Glutamatergic neuron (in vitro differentiated cells): ENCODE results near the gene SEC14L1. TPM values are rescaled to one million over a fixed set of nuclear protein-coding genes. Genes with fewer than 3 reads are reported as not detected.
A peak's percentile ranks its signal among the peaks of the same experiment; 100 is the strongest.
"Not testable (repeated sequence)": the region's sequence is repeated elsewhere in the genome, so short reads cannot be mapped to it uniquely, and the experiment has no call there.

ENCODE experiments used
- DNase-seq: peaks from one replicate; pipeline ENCODE4 v3.0.0; 2022
- H3K27ac Mint-ChIP-seq: one replicate; pipeline ENCODE4 v1.8.0; 2020; ENCODE audit warnings: mild to moderate bottlenecking, mixed read lengths, inconsistent platforms; ENCODE audit not compliant: unreplicated experiment
- H3K27me3 Mint-ChIP-seq: one replicate; pipeline ENCODE4 v1.8.0; 2020; ENCODE audit warnings: mild to moderate bottlenecking, moderate library complexity, mixed read lengths, inconsistent platforms; ENCODE audit not compliant: unreplicated experiment
- H3K36me3 Mint-ChIP-seq: one replicate; pipeline ENCODE4 v1.8.0; 2020; ENCODE audit warnings: mild to moderate bottlenecking, mixed read lengths, inconsistent platforms; ENCODE audit not compliant: unreplicated experiment
- H3K4me1 Mint-ChIP-seq: one replicate; pipeline ENCODE4 v1.8.0; 2020; ENCODE audit warnings: mild to moderate bottlenecking, low read depth, mixed read lengths, inconsistent platforms; ENCODE audit not compliant: unreplicated experiment
- H3K4me3 Mint-ChIP-seq: one replicate; pipeline ENCODE4 v1.8.0; 2020; ENCODE audit warnings: mild to moderate bottlenecking, mixed read lengths, inconsistent platforms; ENCODE audit not compliant: unreplicated experiment
- H3K9me3 Mint-ChIP-seq: one replicate; pipeline ENCODE4 v1.8.0; 2020; ENCODE audit warnings: mild to moderate bottlenecking, moderate library complexity, mixed read lengths, inconsistent platforms; ENCODE audit not compliant: unreplicated experiment
- total RNA-seq: library from RNA; stranded (reverse); fragmentation: NEBNext Ultra II Directional; extraction: Animal tissue kit (Norgen Biotek cat#: 25700); gene quantifications from one replicate; pipeline ENCODE4 v1.2.1, GENCODE V29; 2021; ENCODE audit not compliant: unreplicated experiment
- TF ChIP-seq, protein P1 (sequence below): fragments of 200-600 bp; sonication (generic); IDR thresholded peaks from one replicate; pipeline ENCODE4 v1.5.0; 2021; ENCODE audit not compliant: partially characterized antibody, unreplicated experiment

Gene SEC14L1
- total RNA-seq, 1 donor from 2014 or later: 104 TPM

DNA sequence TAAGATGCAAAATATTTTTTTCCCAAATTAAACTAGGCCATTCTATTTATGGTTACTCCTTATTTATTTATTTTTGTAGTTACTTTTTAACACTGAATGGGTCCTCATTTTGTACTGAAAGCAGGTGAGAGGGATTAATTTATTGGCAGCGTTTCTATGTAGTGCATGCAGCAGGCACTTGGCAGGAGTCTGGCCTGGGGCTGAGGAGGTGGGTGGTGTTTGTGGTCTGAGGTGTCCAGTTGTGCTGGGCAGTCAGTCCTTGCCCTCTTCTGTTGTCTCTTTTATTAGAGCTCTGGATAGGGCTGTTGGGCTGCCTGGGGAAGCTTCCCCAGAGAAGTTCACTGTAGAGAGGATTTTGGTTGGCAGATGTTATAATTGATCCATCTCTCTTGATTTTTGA is 12.7 kb downstream of the SEC14L1 start:
- no peak overlapping the region for H3K27ac Mint-ChIP-seq

DNA sequence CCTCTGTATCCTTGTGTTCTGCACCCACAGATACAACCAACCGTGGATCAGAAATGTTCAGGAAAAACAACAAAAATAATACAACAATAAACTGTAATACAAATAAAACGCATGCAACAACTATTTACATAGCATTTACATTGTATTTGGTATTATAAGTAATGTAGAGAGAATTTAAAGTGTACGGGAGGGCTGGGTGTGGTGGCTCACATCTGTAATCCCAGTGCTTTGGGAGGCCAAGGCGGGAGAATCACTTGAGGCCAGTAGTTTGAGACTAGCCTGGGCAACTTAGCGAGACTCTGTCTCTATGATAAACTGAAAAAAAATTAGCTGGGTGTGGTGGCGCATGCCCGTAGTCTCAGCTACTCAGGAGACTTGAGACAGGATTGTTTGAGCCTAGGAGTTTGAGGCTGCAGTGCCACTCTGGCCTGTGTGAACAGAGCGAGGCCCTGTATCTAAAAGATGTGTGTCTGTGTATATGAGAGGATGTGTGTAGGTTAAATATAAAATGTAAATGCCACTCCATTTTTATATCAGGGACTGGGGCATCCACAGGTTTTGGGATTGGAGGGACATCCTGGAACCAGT is 13.3 kb downstream of the SEC14L1 start:
- TF ChIP-seq, protein P1, sequence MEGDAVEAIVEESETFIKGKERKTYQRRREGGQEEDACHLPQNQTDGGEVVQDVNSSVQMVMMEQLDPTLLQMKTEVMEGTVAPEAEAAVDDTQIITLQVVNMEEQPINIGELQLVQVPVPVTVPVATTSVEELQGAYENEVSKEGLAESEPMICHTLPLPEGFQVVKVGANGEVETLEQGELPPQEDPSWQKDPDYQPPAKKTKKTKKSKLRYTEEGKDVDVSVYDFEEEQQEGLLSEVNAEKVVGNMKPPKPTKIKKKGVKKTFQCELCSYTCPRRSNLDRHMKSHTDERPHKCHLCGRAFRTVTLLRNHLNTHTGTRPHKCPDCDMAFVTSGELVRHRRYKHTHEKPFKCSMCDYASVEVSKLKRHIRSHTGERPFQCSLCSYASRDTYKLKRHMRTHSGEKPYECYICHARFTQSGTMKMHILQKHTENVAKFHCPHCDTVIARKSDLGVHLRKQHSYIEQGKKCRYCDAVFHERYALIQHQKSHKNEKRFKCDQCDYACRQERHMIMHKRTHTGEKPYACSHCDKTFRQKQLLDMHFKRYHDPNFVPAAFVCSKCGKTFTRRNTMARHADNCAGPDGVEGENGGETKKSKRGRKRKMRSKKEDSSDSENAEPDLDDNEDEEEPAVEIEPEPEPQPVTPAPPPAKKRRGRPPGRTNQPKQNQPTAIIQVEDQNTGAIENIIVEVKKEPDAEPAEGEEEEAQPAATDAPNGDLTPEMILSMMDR: no peak
- Mint-ChIP-seq H3K9me3 (peaks cover 2% of the 10 kb centered on the region), H3K27me3 (no peaks in the 10 kb centered on the region), H3K4me1 (peaks cover 19% of the 10 kb centered on the region), H3K4me3 (no peak overlapping the region), H3K27ac (no peak overlapping the region), H3K36me3 (peaks cover under 1% of the 10 kb centered on the region)
- DNase-seq: no peak

More for the DNA sequence above, 12.7 kb downstream of the SEC14L1 start:
- TF ChIP-seq, protein P1: no peak
- no peaks in the 10 kb centered on the region for H3K27me3 Mint-ChIP-seq
- H3K36me3 Mint-ChIP-seq: peaks cover 5% of the 10 kb centered on the region
- H3K4me3 Mint-ChIP-seq: no peak overlapping the region
- H3K9me3 Mint-ChIP-seq: peaks cover 4% of the 10 kb centered on the region
- DNase-seq: no peak
- peaks cover 25% of the 10 kb centered on the region for H3K4me1 Mint-ChIP-seq

DNA sequence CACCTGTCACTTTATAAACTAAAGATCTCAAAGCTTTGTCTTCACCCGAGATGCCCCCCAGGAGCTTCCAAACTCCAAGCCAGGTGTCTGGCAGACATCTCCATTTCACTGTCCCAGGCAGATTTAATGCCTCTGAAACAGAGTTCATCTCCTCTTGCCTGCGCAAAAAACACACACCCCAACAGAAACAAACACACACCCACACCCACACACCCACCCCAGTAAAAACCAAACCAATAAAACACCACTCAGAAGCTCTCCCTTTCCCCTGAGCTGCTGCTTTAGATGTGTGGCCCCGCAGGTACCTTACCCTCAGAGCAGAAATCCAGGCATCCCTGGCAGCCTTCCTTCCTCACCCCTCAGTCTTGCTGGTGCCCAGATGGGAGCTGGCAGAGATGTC is 14.4 kb downstream of the SEC14L1 start:
- TF ChIP-seq, protein P1: no peak
- Mint-ChIP-seq H3K27me3 (no peaks in the 10 kb centered on the region), H3K9me3 (no peaks in the 10 kb centered on the region), H3K4me3 (no peak overlapping the region), H3K4me1 (peaks cover 20% of the 10 kb centered on the region), H3K36me3 (no peaks in the 10 kb centered on the region), H3K27ac (no peak overlapping the region)
- no peak for DNase-seq

DNA sequence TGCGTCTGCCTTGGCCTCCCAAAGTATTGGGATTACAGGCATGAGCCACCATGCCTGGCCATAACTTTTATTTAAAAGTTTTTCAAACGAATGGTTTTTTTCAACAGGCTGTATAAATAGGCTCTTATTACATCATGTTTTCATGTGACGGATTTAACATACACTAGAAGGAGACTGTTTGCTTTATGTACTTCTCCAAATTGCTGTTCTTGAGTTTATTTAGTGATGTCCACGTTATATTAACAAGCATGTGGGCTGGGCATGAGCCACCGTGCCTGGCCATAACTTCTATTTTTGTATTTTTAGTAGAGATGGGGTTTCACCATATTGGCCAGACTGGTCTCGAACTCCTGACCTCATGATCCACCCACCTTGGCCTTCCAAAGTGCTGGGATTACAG is 17.0 kb downstream of the SEC14L1 start:
- H3K27me3 Mint-ChIP-seq, H3K9me3 Mint-ChIP-seq, H3K36me3 Mint-ChIP-seq, H3K4me3 Mint-ChIP-seq, H3K27ac Mint-ChIP-seq, DNase-seq: not testable (repeated sequence)
- peaks cover 28% of the 10 kb centered on the region for H3K4me1 Mint-ChIP-seq

DNA sequence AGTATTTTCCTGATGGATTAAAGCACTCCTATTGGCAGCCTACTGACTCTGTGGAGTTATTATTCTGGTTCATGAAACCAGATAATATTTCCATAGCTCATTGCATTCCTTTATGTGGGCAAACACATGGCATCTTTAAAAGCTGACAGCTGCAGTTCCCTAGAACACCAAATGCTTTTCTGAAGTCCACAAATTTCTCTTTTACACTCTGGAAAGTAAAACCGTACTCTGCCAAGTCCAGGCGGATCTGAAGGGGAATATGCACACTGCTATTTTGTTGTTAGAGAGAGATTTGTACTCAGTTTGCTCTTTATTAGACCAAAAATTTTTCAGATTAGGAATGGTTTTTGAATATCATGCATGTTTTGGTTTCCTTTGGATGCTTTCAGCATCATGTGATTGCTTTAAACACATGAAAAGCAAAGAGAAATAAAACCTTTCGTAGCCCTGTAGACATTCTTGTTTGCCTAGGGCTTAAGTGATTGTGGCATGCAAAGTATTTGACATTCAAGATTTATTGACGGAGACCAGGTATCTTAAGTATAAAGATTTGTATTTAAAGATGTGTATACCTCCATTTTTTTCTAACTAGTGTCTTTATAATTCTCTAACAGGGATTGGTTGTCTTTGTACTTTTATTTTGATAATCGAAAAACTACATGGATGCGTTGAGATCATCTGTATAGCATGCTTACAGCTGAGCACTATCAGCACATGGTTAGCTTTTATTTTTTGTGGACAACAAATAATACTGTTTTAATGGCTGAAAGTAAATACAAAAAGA is 19.5 kb downstream of the SEC14L1 start:
- no peak for DNase-seq
- Mint-ChIP-seq H3K27ac (peak overlapping the region; percentile 77), H3K4me3 (peak overlapping the region; percentile 40), H3K36me3 (no peaks in the 10 kb centered on the region), H3K4me1 (peaks cover 39% of the 10 kb centered on the region), H3K27me3 (no peaks in the 10 kb centered on the region), H3K9me3 (peaks cover 3% of the 10 kb centered on the region)
- TF ChIP-seq, protein P1: no peak
